ENCODE measurements around the gene NUDT19. TPM values are rescaled to one million over a fixed set of nuclear protein-coding genes. Genes with fewer than 3 reads are reported as not detected.

Gene NUDT19
- total and polyA plus RNA-seq, 2 donors (not counting 3 experiments of a cell fraction or from before 2014, with no cell fraction given) = 6.6 to 14.0 TPM

GRCh38 chr19:32720216-32720935 is 28.8 kb downstream of the NUDT19 start:
- intact Hi-C loops (cut with micrococcal nuclease) (no loop called here), dilution Hi-C loops (cut with MboI; ENCODE audit: extremely low pct_ligation_motif_present, low sequenced_read_pairs) (no loop called here)
- no TSS peak for BruUV-seq (replicated peaks)
- H3K4me1 ChIP-seq (ENCODE audit: control insufficient read depth, extremely low read depth, insufficient read depth, low read length) = no peaks in the 10 kb centered on the region
- no peaks in the 10 kb centered on the region for H3K9me1 ChIP-seq (replicated peaks; ENCODE audit: control insufficient read depth, extremely low read depth, insufficient read depth, low read length)
- FAIRE-seq (no peak), DNase-seq (ENCODE audit: low read depth, low spot score) (no peak)
- POLR2A ChIA-PET = no interaction called here
- no peaks in the 10 kb centered on the region for H3K79me2 ChIP-seq (ENCODE audit: control insufficient read depth, insufficient read depth, low read length)
- TF ChIP-seq FOS (IDR thresholded peaks at IDR 0.05; ENCODE audit: borderline replicate concordance, insufficient read depth, low read length) (no peak), CTCF (IDR thresholded peaks at IDR 0.05; ENCODE audit: extremely low read depth in 1 of 2, insufficient read depth in 1 of 2, low read depth in 1 of 2, low read length in 2 of 2) (no peak), POLR2A (IDR thresholded peaks at IDR 0.05; ENCODE audit: low read depth, low read length) (no peak), EZH2 (IDR thresholded peaks at IDR 0.05; ENCODE audit: borderline replicate concordance, low read depth, low read length, severe bottlenecking) (no peak), JUN (IDR thresholded peaks at IDR 0.05; ENCODE audit: borderline replicate concordance, insufficient read depth, insufficient read length, low read depth) (no peak)
- no peaks in the 10 kb centered on the region for H3K9me3 ChIP-seq (replicated peaks; ENCODE audit: control insufficient read depth, insufficient read depth, low read length)
- H4K20me1 ChIP-seq (replicated peaks; ENCODE audit: control insufficient read depth, extremely low read depth, insufficient read depth, low read length) = no peaks in the 10 kb centered on the region
- no peak overlapping the region for H2AFZ ChIP-seq (ENCODE audit: low read depth, low read length)
- CTCF ChIA-PET = no interaction called here
- H3K36me3 ChIP-seq (ENCODE audit: control insufficient read depth in 2 of 2, extremely low read depth in 1 of 2, insufficient read depth in 2 of 2, low read length in 2 of 2) = no peaks in the 10 kb centered on the region
- H3K9ac ChIP-seq (replicated peaks; ENCODE audit: extremely low read depth, insufficient read depth, low read length) = no peak overlapping the region
- no peak overlapping the region for H3K4me2 ChIP-seq (ENCODE audit: insufficient read depth, low read length)
- H3K4me3 ChIP-seq (replicated peaks in 1 of 3; ENCODE audit: insufficient read depth in 1 of 3, low read depth in 1 of 3, low read length in 3 of 3) = no peak overlapping the region
- no peaks in the 10 kb centered on the region for H3K27me3 ChIP-seq (ENCODE audit: control insufficient read depth in 2 of 2, insufficient read depth in 2 of 2, low read length in 2 of 2)
- H3K27ac ChIP-seq (ENCODE audit: insufficient read depth, low read depth, low read length) = no peak overlapping the region

- no peaks in the 10 kb centered on the region for H3K27me3 ChIP-seq (ENCODE audit: control insufficient read depth in 2 of 2, insufficient read depth in 2 of 2, low read length in 2 of 2)
- no peaks in the 10 kb centered on the region for H3K36me3 ChIP-seq (ENCODE audit: control insufficient read depth in 2 of 2, extremely low read depth in 1 of 2, insufficient read depth in 2 of 2, low read length in 2 of 2)
- intact Hi-C loops (cut with micrococcal nuclease) = no loop called here
- ChIA-PET POLR2A (no interaction called here), CTCF (no interaction called here)
- no peak overlapping the region for H3K4me2 ChIP-seq (ENCODE audit: insufficient read depth, low read length)
- no peak for DNase-seq (ENCODE audit: low read depth, low spot score)
- H3K27ac ChIP-seq (ENCODE audit: insufficient read depth, low read depth, low read length) = no peak overlapping the region
- no peaks in the 10 kb centered on the region for H3K4me1 ChIP-seq (ENCODE audit: control insufficient read depth, extremely low read depth, insufficient read depth, low read length)
- H2AFZ ChIP-seq (ENCODE audit: low read depth, low read length) = no peak overlapping the region
- no peaks in the 10 kb centered on the region for H3K9me1 ChIP-seq (replicated peaks; ENCODE audit: control insufficient read depth, extremely low read depth, insufficient read depth, low read length)
- H3K9me3 ChIP-seq (replicated peaks; ENCODE audit: control insufficient read depth, insufficient read depth, low read length) = no peaks in the 10 kb centered on the region
- TF ChIP-seq EZH2 (IDR thresholded peaks at IDR 0.05; ENCODE audit: borderline replicate concordance, low read depth, low read length, severe bottlenecking) = no peak
- TF ChIP-seq POLR2A (IDR thresholded peaks at IDR 0.05; ENCODE audit: low read depth, low read length) = no peak
- TF ChIP-seq GATA2 (IDR thresholded peaks at IDR 0.05; ENCODE audit: insufficient read depth, insufficient read length, low read depth, low read length) = no peak
- TF ChIP-seq MYC (IDR thresholded peaks at IDR 0.05; ENCODE audit: low read depth, low read length) = no peak
- no peaks in the 10 kb centered on the region for H3K79me2 ChIP-seq (ENCODE audit: control insufficient read depth, insufficient read depth, low read length)
- no peak overlapping the region for H3K4me3 ChIP-seq (replicated peaks in 1 of 3; ENCODE audit: insufficient read depth in 1 of 3, low read depth in 1 of 3, low read length in 3 of 3)
- no peak overlapping the region for H3K9ac ChIP-seq (replicated peaks; ENCODE audit: extremely low read depth, insufficient read depth, low read length)
- FAIRE-seq = no peak
- H4K20me1 ChIP-seq (replicated peaks; ENCODE audit: control insufficient read depth, extremely low read depth, insufficient read depth, low read length) = no peaks in the 10 kb centered on the region
- dilution Hi-C loops (cut with MboI; ENCODE audit: extremely low pct_ligation_motif_present, low sequenced_read_pairs) = no loop called here
- no TSS peak for BruUV-seq (replicated peaks)
These were observed 29.3 kb downstream of the NUDT19 start for GRCh38 chr19:32720936-32721250.
